Endothelial cell (in vitro differentiated cells): ENCODE measurements around the gene B2M. TPM values are rescaled to one million over a fixed set of nuclear protein-coding genes. Genes with fewer than 3 reads are reported as not detected.
"Not testable (repeated sequence)": the region's sequence is repeated elsewhere in the genome, so short reads cannot be mapped to it uniquely, and the experiment has no call there.

Source experiments
- DNase-seq: peaks from one replicate; pipeline ENCODE4 v3.0.0; 2021; ENCODE audit warnings: low spot score
- H3K27ac Mint-ChIP-seq: one replicate; pipeline ENCODE4 v1.8.0; 2021; ENCODE audit warnings: mixed read lengths, inconsistent platforms; ENCODE audit not compliant: unreplicated experiment
- H3K27me3 Mint-ChIP-seq: one replicate; pipeline ENCODE4 v1.8.0; 2021; ENCODE audit warnings: mild to moderate bottlenecking, moderate library complexity, mixed read lengths, inconsistent platforms; ENCODE audit not compliant: unreplicated experiment
- H3K36me3 Mint-ChIP-seq: one replicate; pipeline ENCODE4 v1.8.0; 2021; ENCODE audit warnings: mild to moderate bottlenecking, low read depth, mixed read lengths, inconsistent platforms; ENCODE audit not compliant: unreplicated experiment
- H3K4me1 Mint-ChIP-seq: one replicate; pipeline ENCODE4 v1.8.0; 2021; ENCODE audit warnings: mild to moderate bottlenecking, mixed read lengths, inconsistent platforms; ENCODE audit not compliant: unreplicated experiment
- H3K4me3 Mint-ChIP-seq: one replicate; pipeline ENCODE4 v1.8.0; 2021; ENCODE audit warnings: mild to moderate bottlenecking, mixed read lengths, inconsistent platforms; ENCODE audit not compliant: unreplicated experiment
- H3K9me3 Mint-ChIP-seq: one replicate; pipeline ENCODE4 v1.8.0; 2021; ENCODE audit warnings: mixed read lengths, inconsistent platforms; ENCODE audit not compliant: unreplicated experiment
- total RNA-seq: library from RNA; stranded (reverse); fragmentation: NEBNext Ultra II Directional; extraction: Animal tissue kit (Norgen Biotek cat#: 25700); gene quantifications from one replicate; pipeline ENCODE4 v1.2.1, GENCODE V29; 2021; ENCODE audit not compliant: unreplicated experiment
- TF ChIP-seq, protein P1 (sequence below): fragments of 200-600 bp; sonication (generic); IDR thresholded peaks from one replicate; pipeline ENCODE4 v1.5.0; 2021; ENCODE audit warnings: antibody characterized with exemption; ENCODE audit not compliant: unreplicated experiment

The B2M gene
- total RNA-seq, 1 donor from 2014 or later: 546 TPM

GRCh38 chr15:44734839-44735481 lies 23.6 kb downstream of the B2M start:
- Mint-ChIP-seq H3K36me3 (peaks cover 6% of the 10 kb centered on the region), H3K4me3 (no peak overlapping the region), H3K27me3 (peaks cover 2% of the 10 kb centered on the region), H3K27ac (peak overlapping the region; percentile 19), H3K4me1 (peaks cover 26% of the 10 kb centered on the region), H3K9me3 (peaks cover 3% of the 10 kb centered on the region)
- no peak for DNase-seq
- TF ChIP-seq, protein P1, sequence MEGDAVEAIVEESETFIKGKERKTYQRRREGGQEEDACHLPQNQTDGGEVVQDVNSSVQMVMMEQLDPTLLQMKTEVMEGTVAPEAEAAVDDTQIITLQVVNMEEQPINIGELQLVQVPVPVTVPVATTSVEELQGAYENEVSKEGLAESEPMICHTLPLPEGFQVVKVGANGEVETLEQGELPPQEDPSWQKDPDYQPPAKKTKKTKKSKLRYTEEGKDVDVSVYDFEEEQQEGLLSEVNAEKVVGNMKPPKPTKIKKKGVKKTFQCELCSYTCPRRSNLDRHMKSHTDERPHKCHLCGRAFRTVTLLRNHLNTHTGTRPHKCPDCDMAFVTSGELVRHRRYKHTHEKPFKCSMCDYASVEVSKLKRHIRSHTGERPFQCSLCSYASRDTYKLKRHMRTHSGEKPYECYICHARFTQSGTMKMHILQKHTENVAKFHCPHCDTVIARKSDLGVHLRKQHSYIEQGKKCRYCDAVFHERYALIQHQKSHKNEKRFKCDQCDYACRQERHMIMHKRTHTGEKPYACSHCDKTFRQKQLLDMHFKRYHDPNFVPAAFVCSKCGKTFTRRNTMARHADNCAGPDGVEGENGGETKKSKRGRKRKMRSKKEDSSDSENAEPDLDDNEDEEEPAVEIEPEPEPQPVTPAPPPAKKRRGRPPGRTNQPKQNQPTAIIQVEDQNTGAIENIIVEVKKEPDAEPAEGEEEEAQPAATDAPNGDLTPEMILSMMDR: no peak

DNA sequence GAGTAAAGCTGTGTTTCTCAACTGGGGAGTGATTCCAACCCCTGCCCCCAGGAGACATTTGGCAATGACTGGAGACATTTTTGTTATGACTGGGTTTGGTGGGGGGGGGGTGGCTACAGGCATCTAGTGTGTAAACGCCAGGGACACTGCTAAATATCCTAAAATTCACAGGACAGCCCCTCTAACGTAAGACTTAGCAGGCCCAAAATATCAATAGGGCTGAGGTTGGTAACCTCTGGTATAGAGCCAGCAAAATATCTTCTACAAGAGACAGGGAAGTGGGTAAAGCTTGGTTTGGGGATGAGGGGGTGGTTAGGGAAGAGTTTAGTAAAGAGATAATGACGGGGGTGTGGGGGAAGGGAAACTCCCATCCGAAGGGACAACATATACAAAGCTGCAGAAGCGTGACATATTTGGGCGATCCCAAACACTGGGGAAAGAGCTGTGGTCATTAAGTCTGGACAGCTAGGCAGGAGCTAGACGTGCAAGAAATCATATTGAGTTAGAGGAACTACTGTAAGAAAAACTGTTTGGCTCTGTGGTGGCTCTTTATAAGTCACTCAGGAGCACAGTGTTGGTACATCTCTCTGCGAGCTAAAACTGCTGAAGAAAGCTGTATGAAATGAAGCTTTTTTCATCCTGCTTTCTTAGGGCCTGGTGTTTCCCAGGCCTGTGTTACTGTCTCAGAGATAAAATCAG lies 24.3 kb downstream of the B2M start:
- peaks cover 2% of the 10 kb centered on the region for H3K27me3 Mint-ChIP-seq
- no peak overlapping the region for H3K4me3 Mint-ChIP-seq
- H3K36me3 Mint-ChIP-seq: peaks cover 6% of the 10 kb centered on the region
- H3K4me1 Mint-ChIP-seq: peaks cover 26% of the 10 kb centered on the region
- peak overlapping the region; percentile 70 for H3K27ac Mint-ChIP-seq
- TF ChIP-seq, protein P1: no peak
- no peak for DNase-seq
- peaks cover 3% of the 10 kb centered on the region for H3K9me3 Mint-ChIP-seq

DNA sequence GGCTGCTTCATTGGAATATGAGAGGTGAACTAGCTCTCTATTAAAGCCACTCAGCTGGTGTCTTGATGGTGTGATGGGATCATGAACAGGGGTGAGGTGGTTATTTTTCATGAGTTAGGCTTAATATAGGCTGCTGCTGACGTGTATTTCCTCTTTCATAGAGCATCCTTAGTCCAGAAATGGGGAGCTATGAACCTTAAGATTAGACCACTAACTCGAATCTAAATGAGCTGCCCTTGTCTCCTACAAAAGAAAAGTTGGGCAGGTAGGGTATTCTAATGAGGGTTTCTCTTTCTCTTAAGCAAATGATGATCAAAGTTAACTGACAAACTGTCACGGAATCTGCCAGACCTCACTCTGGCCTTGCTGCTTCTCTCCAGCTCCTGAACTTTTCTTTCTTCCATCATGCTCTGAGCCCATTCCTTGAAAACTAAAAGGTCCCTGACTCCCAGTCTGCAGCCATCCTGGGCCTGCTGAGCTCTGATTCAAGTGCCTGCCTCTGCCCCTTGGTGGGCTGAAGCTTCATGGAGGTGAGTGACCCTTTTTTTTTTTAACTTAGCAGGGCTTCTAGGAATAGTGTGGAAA lies 25.0 kb downstream of the B2M start, which contains the start of gene TRIM69:
Gene TRIM69 (plus strand): TSS at position 348 of the 585 bp plus-strand sequence. CDS start 177 bp downstream, at position 525.
- Mint-ChIP-seq H3K36me3 (peaks cover 5% of the 10 kb centered on the region), H3K4me1 (peaks cover 26% of the 10 kb centered on the region), H3K9me3 (peaks cover 3% of the 10 kb centered on the region), H3K27me3 (peaks cover 2% of the 10 kb centered on the region), H3K4me3 (no peak within 1 kb of the TSS), H3K27ac (peak within 1 kb of the TSS; percentile 86)
- no peak for DNase-seq
- TF ChIP-seq, protein P1: no peak

- Mint-ChIP-seq H3K27ac (no peak overlapping the region), H3K4me3 (no peak overlapping the region), H3K4me1 (peaks cover 26% of the 10 kb centered on the region), H3K27me3 (peaks cover 2% of the 10 kb centered on the region), H3K36me3 (no peaks in the 10 kb centered on the region), H3K9me3 (peaks cover 3% of the 10 kb centered on the region)
- DNase-seq: no peak
- TF ChIP-seq, protein P1: peak; percentile 71
These were observed 27.1 kb downstream of the B2M start for GRCh38 chr15:44738340-44738984.

DNA sequence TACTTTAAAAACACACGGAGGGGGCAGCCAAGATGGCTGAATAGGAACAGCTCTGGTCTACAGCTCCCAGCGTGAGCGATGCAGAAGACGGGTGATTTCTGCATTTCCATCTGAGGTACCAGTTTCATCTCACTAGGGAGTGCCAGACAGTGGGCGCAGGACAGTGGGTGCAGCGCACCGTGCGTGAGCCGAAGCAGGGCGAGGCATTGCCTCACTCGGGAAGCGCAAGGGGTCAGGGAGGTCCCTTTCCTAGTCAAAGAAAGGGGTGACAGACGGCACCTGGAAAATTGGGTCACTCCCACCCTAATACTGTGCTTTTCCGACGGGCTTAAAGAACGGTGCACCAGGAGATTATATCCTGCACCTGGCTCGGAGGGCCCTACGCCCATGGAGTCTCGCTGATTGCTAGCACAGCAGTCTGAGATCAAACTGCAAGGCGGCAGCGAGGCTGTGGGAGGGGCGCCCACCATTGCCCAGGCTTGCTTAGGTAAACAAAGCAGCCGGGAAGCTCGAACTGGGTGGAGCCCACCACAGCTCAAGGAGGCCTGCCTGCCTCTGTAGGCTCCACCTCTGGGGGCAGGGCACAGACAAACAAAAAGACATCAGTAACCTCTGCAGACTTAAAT lies 28.0 kb downstream of the B2M start:
- not testable (repeated sequence) for H3K27me3 Mint-ChIP-seq

DNA sequence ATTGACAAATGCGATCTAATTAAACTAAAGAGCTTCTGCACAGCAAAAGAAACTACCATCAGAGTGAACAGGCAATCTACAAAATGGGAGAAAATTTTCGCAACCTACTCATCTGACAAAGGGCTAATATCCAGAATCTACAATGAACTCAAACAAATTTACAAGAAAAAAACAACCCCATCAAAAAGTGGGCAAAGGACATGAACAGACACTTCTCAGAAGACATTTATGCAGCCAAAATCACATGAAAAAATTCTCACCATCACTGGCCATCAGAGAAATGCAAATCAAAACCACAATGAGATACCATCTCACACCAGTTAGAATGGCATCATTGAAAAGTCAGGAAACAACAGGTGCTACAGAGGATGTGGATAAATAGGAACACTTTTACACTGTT lies 32.1 kb downstream of the B2M start:
- H3K4me1 Mint-ChIP-seq, DNase-seq, H3K27ac Mint-ChIP-seq, H3K36me3 Mint-ChIP-seq, H3K9me3 Mint-ChIP-seq, H3K27me3 Mint-ChIP-seq, H3K4me3 Mint-ChIP-seq: not testable (repeated sequence)

More for the DNA sequence above, 28.0 kb downstream of the B2M start:
- H3K27ac Mint-ChIP-seq, H3K4me3 Mint-ChIP-seq, H3K9me3 Mint-ChIP-seq, DNase-seq, H3K36me3 Mint-ChIP-seq: not testable (repeated sequence)
- H3K4me1 Mint-ChIP-seq: peaks cover 24% of the 10 kb centered on the region
